Measurements from ENCODE around the gene DDX10. TPM values are rescaled to one million over a fixed set of nuclear protein-coding genes. Genes with fewer than 3 reads are reported as not detected.

The DDX10 gene
- total and polyA plus RNA-seq, 8 donors = 11.6 to 22.6 (median 17.6) TPM

GRCh38 chr11:108966206-108966605 lies 301.3 kb downstream of the DDX10 start:
- Histone ChIP-seq H3K9me3 (no peaks in the 10 kb centered on the region), H3K27ac (no peak overlapping the region), H3K27me3 (no peaks in the 10 kb centered on the region), H3K4me3 (no peak overlapping the region), H3K36me3 (no peaks in the 10 kb centered on the region), H3K4me1 (no peaks in the 10 kb centered on the region)
- no peak for DNase-seq
- no peak for TF ChIP-seq EP300 (IDR thresholded peaks at IDR 0.05)
- TF ChIP-seq CTCF (IDR thresholded peaks at IDR 0.05) = no peak
- TF ChIP-seq POLR2AphosphoS5 (IDR thresholded peaks at IDR 0.05) = no peak
- TF ChIP-seq POLR2A (IDR thresholded peaks at IDR 0.05) = no peak
- intact Hi-C loops (cut with DNase I; ENCODE audit: low total_unique reads) = no loop called here
- 92 to 98% (median 94%) methylated on average over 4 of the region's 4 CpGs for WGBS, 5 donors

- no peak for TF ChIP-seq CTCF (IDR thresholded peaks at IDR 0.05)
- TF ChIP-seq EP300 (IDR thresholded peaks at IDR 0.05) = no peak
- WGBS, 5 donors = 35 to 43% (median 42%) methylated on average over 3 of the region's 3 CpGs
Observed at GRCh38 chr11:108966978-108967377, 302.1 kb downstream of the DDX10 start.

GRCh38 chr11:108967571-108967970 lies 302.7 kb downstream of the DDX10 start:
- intact Hi-C loops (cut with DNase I; ENCODE audit: low total_unique reads) = no loop called here
- Histone ChIP-seq H3K36me3 (no peaks in the 10 kb centered on the region), H3K4me1 (no peaks in the 10 kb centered on the region), H3K27ac (peak overlapping the region in 3 of 5 donors; percentile 44 to 81 (median 52)), H3K4me3 (no peak overlapping the region), H3K27me3 (no peaks in the 10 kb centered on the region), H3K9me3 (no peaks in the 10 kb centered on the region)
- TF ChIP-seq POLR2A (IDR thresholded peaks at IDR 0.05) (no peak), EP300 (IDR thresholded peaks at IDR 0.05) (peak; percentile 58), CTCF (IDR thresholded peaks at IDR 0.05) (no peak), POLR2AphosphoS5 (IDR thresholded peaks at IDR 0.05) (peak; percentile 15 to 88 (median 58))
- DNase-seq = peak in 1 of 2 donors; percentile 75
- 58 to 84% (median 80%) methylated on average over 7 of the region's 7 CpGs for WGBS, 5 donors

More at GRCh38 chr11:108966978-108967377, 302.1 kb downstream of the DDX10 start:
- intact Hi-C loops (cut with DNase I; ENCODE audit: low total_unique reads) = no loop called here
- no peaks in the 10 kb centered on the region for H3K36me3 ChIP-seq
- H3K9me3 ChIP-seq = no peaks in the 10 kb centered on the region
- no peak for DNase-seq
- no peaks in the 10 kb centered on the region for H3K4me1 ChIP-seq
- H3K4me3 ChIP-seq = no peak overlapping the region
- H3K27ac ChIP-seq = peak overlapping the region in 1 of 5 donors; percentile 55
- H3K27me3 ChIP-seq = no peaks in the 10 kb centered on the region

- WGBS, 5 donors = 87 to 92% (median 89%) methylated on average over 6 of the region's 6 CpGs
- no peak overlapping the region for H3K27ac ChIP-seq
- H3K36me3 ChIP-seq = no peaks in the 10 kb centered on the region
- intact Hi-C loops (cut with DNase I; ENCODE audit: low total_unique reads) = no loop called here
- no peak for DNase-seq
- H3K4me1 ChIP-seq = peaks cover 0 to 3% (median 0%) of the 10 kb centered on the region in 4 donors
- no peaks in the 10 kb centered on the region for H3K9me3 ChIP-seq
- TF ChIP-seq CTCF (IDR thresholded peaks at IDR 0.05) (no peak), POLR2AphosphoS5 (IDR thresholded peaks at IDR 0.05) (no peak), POLR2A (IDR thresholded peaks at IDR 0.05) (no peak), EP300 (IDR thresholded peaks at IDR 0.05) (no peak)
- H3K4me3 ChIP-seq = no peak overlapping the region
- no peaks in the 10 kb centered on the region for H3K27me3 ChIP-seq
Observed at GRCh38 chr11:108970221-108970991, 305.5 kb downstream of the DDX10 start.
